ENCODE data around the gene SNX10.

- TF ChIP-seq CTCF (IDR thresholded peaks at IDR 0.05) (no peak), POLR2A (IDR thresholded peaks at IDR 0.05) (no peak)
Observed at GRCh38 chr7:26295015-26295414, 3.4 kb downstream of the SNX10 start.

Data from adrenal gland (tissue), 5 donors.